GM12878 (cell line): Measurements from ENCODE around the gene SON. TPM values are rescaled to one million over a fixed set of nuclear protein-coding genes. Genes with fewer than 3 reads are reported as not detected.
A peak's percentile ranks its signal among the peaks of the same experiment; 100 is the strongest.

Experiments used
- ATAC-seq: fragments of 200-7000 bp; cut with Tn5 transposase; 3 replicates; pipeline ENCODE4 v1.9.1; 2020; ENCODE audit warnings: mild to moderate bottlenecking, moderate library complexity
- BruUV-seq: library from RNA; stranded (reverse); fragments of 400-500 nt; replicated peaks from 2 replicates; lab custom pipeline; 2021; lab: Mats Ljungman, UMichigan
- CTCF ChIA-PET: fragments of 300-600 bp; sonication (Branson Sonifier 250); formaldehyde crosslinking; extraction: SDS; loops from one replicate; lab custom pipeline; 2021; ENCODE audit warnings: inconsistent platforms; lab: Yijun Ruan, JAX
- POLR2A ChIA-PET: fragments of 350-600 bp; formaldehyde crosslinking; extraction: SDS; loops from one replicate; lab custom pipeline; 2021; ENCODE audit warnings: inconsistent platforms; lab: Charles Lee
- RAD21 ChIA-PET: fragments of 300-600 bp; sonication (Branson Sonifier 250); formaldehyde crosslinking; loops from one replicate; lab custom pipeline; 2023; ENCODE audit warnings: antibody characterized with exemption; ENCODE audit not compliant: unreplicated experiment; lab: Charles Lee
- SMC1A ChIA-PET: fragments of 300-600 bp; sonication (Branson Sonifier 250); formaldehyde crosslinking; loops from one replicate; lab custom pipeline; 2023; ENCODE audit not compliant: unreplicated experiment, uncharacterized antibody; lab: Charles Lee
- DNase-seq: peaks from one replicate; pipeline ENCODE4 v3.0.0-alpha.2; 2011; ENCODE audit warnings: low read depth, low spot score
- FAIRE-seq: peaks from 3 replicates; lab custom pipeline; 2011; peaks lifted over from hg19 to GRCh38; lab: Jason Lieb, UNC
- H2AFZ ChIP-seq: 2 replicates; pipeline ENCODE4 v1.6.0; 2011; ENCODE audit warnings: low read depth, low read length, control low read depth; ENCODE audit not compliant: control insufficient read depth
- H3K27ac ChIP-seq: 2 replicates; pipeline ENCODE4 v1.5.1; 2011; ENCODE audit warnings: control low read depth; ENCODE audit not compliant: control insufficient read depth, insufficient read depth
- H3K27me3 ChIP-seq, 2 experiments: replicated peaks in 1 of 2; 2 replicates each; pipeline versions ENCODE4 v1.6.0 to v1.6.1; 2011; ENCODE audit warnings: low read length in 1 of 2; ENCODE audit not compliant: control insufficient read depth in 2 of 2, insufficient read depth in 2 of 2
- H3K36me3 ChIP-seq, 2 experiments: 2 replicates each; pipeline ENCODE4 v1.5.1; 2011; ENCODE audit warnings: low read length in 1 of 2; ENCODE audit not compliant: control insufficient read depth in 2 of 2, insufficient read depth in 2 of 2
- H3K4me1 ChIP-seq: 2 replicates; pipeline ENCODE4 v1.6.1; 2011; ENCODE audit warnings: mild to moderate bottlenecking, low read length, moderate library complexity, mixed read lengths; ENCODE audit not compliant: control insufficient read depth, insufficient read depth
- H3K4me2 ChIP-seq: 2 replicates; pipeline ENCODE4 v1.6.0; 2011; ENCODE audit warnings: control low read depth; ENCODE audit not compliant: control insufficient read depth, insufficient read depth
- H3K4me3 ChIP-seq: fragments of 200-600 bp; sonication (generic); 2 replicates; pipeline ENCODE4 v1.5.1; 2016
- H3K79me2 ChIP-seq: 2 replicates; pipeline ENCODE4 v1.6.0; 2011; ENCODE audit warnings: low read length; ENCODE audit not compliant: control insufficient read depth, insufficient read depth
- H3K9ac ChIP-seq: 2 replicates; pipeline ENCODE4 v1.8.0; 2011; ENCODE audit warnings: low read length, control low read depth, mixed read lengths; ENCODE audit not compliant: control insufficient read depth, insufficient read depth
- H3K9me3 ChIP-seq: replicated peaks from 3 replicates; pipeline ENCODE4 v1.5.1; 2011; ENCODE audit warnings: mild to moderate bottlenecking, low read length; ENCODE audit not compliant: control insufficient read depth, insufficient read depth
- H4K20me1 ChIP-seq: 2 replicates; pipeline ENCODE4 v1.6.0; 2011; ENCODE audit not compliant: control insufficient read depth, insufficient read depth
- ASH2L ChIP-seq: fragments of 300-600, 200-600 bp; sonication (generic); IDR thresholded peaks from 2 replicates; pipeline ENCODE4 v1.6.1; 2017; ENCODE audit warnings: low read depth, mild to moderate bottlenecking, borderline replicate concordance
- CEBPB ChIP-seq, 2 experiments: fragments of 150-350 bp in 1 of 2; IDR thresholded peaks; 2 replicates each; pipeline ENCODE4 v1.6.1; 2012 to 2014; ENCODE audit warnings: low read depth in 2 of 2, low read length in 2 of 2, borderline replicate concordance in 1 of 2, inconsistent platforms in 1 of 2
- CTCF ChIP-seq, 3 experiments: IDR thresholded peaks in 2 of 3; conservative IDR thresholded peaks in 1 of 3; 2 replicates each; pipeline ENCODE4 v1.5.1; 2011; ENCODE audit warnings: low read depth in 3 of 3, low read length in 3 of 3, mild to moderate bottlenecking in 3 of 3, control low read depth in 2 of 3, moderate library complexity in 2 of 3, inconsistent platforms in 1 of 3, mixed read lengths in 1 of 3; ENCODE audit not compliant: control insufficient read depth in 2 of 3, insufficient read depth in 1 of 3; ENCODE audit errors: extremely low read depth in 1 of 3
- HDAC2 ChIP-seq: fragments of 200-600 bp; sonication (generic); IDR thresholded peaks from 2 replicates; pipeline ENCODE4 v1.6.1; 2017
- HSF1 ChIP-seq: fragments of 150-350 bp; IDR thresholded peaks from 2 replicates; pipeline ENCODE4 v1.6.1; 2014; ENCODE audit warnings: mild to moderate bottlenecking, low read depth, low read length
- KDM1A ChIP-seq: fragments of 200-600 bp; sonication (generic); IDR thresholded peaks from 2 replicates; pipeline ENCODE4 v1.6.1; 2016; ENCODE audit warnings: borderline replicate concordance
- MXI1 ChIP-seq: fragments of 150-350 bp; IDR thresholded peaks from 2 replicates; pipeline ENCODE4 v1.6.1; 2011; ENCODE audit warnings: low read depth, mild to moderate bottlenecking, inconsistent platforms, low read length, improper control_type of control experiment
- NKRF ChIP-seq: fragments of 450-650 bp; conservative IDR thresholded peaks from 2 replicates; pipeline ENCODE4 v1.6.1; 2017; ENCODE audit warnings: mild to moderate bottlenecking, moderate library complexity
- RB1 ChIP-seq: fragments of 450-650 bp; formaldehyde crosslinking; IDR thresholded peaks from 2 replicates; pipeline ENCODE4 v1.6.1; 2017; ENCODE audit warnings: mild to moderate bottlenecking, borderline replicate concordance
- RBBP5 ChIP-seq: fragments of 200-600 bp; sonication (generic); conservative IDR thresholded peaks from 2 replicates; pipeline ENCODE4 v1.6.1; 2016
- SMAD1 ChIP-seq: fragments of 450-650 bp; IDR thresholded peaks from 2 replicates; pipeline ENCODE4 v1.6.1; 2018; ENCODE audit warnings: mild to moderate bottlenecking, low read depth; ENCODE audit not compliant: partially characterized antibody
- YBX1 ChIP-seq: fragments of 450-650 bp; IDR thresholded peaks from 2 replicates; pipeline ENCODE4 v1.6.1; 2016; ENCODE audit warnings: antibody characterized with exemption
- ZBED1 ChIP-seq: IDR thresholded peaks from 2 replicates; pipeline ENCODE4 v1.6.1; 2016; ENCODE audit warnings: borderline replicate concordance
- ZNF217 ChIP-seq: fragments of 450-650 bp; IDR thresholded peaks from 2 replicates; pipeline ENCODE4 v1.6.1; 2017; ENCODE audit warnings: antibody characterized with exemption, mild to moderate bottlenecking
- WGBS: methylation state at CpG from one replicate; pipeline ENCODE4 v1.1.6; 2016; ENCODE audit warnings: low lambda C conversion rate; ENCODE audit not compliant: insufficient replicate concordance, insufficient coverage; ENCODE audit errors: missing lambda C conversion rate; 5-methylcytosine and 5-hydroxymethylcytosine counted together
- in situ Hi-C: fragments of 300-500 bp; cut with MboI; formaldehyde crosslinking; loops from 9 replicates; pipeline ENCODE4 v1.14.3; 2018; ENCODE audit warnings: mixed read lengths
- intact Hi-C: fragments of 100-400 bp; cut with micrococcal nuclease; formaldehyde crosslinking; loops from one replicate; pipeline ENCODE4 v1.14.2; 2022; ENCODE audit not compliant: unreplicated experiment
- polyA plus RNA-seq, 11 experiments: library from polyadenylated mRNA; depleted of rRNA in 4 of 11; unstranded in 6 of 11; stranded (reverse) in 5 of 11; fragments of >200 nt; fragmentation: Nextera tagmentation in 4 of 11; fragmentation: Illumina TruSeq in 1 of 11; extraction: Ambion mirVana in 4 of 11; extraction: Trizol in 1 of 11; gene quantifications; 1 replicate in 1 of 11; 2 replicates in 10 of 11; pipeline versions ENCODE4 v1.2.1 to v1.2.3, GENCODE V29; 2011 to 2016; ENCODE audit warnings: inconsistent platforms in 2 of 11, missing spikeins in 2 of 11, low read depth in 1 of 11
- total RNA-seq, 4 experiments: library from RNA; depleted of rRNA in 3 of 4; stranded (reverse); fragments of >200 nt in 3 of 4; fragmentation: Illumina TruSeq in 1 of 4; extraction: Trizol in 1 of 4; gene quantifications; 2 replicates each; pipeline versions ENCODE4 v1.2.1 to v1.2.3, GENCODE V29; 2013 to 2021

The SON gene
- total and polyA plus RNA-seq, 10 of the 15 experiments (the other 5 are each of a cell fraction or from before 2014, with no cell fraction given) = 95.7 to 788 (median 251) TPM

- TF ChIP-seq HDAC2 = no peak
These were observed 45.1 kb downstream of the SON start (continued) for GRCh38 chr21:33587792-33588484.

GRCh38 chr21:33588485-33589335 is 45.9 kb downstream of the SON start, which contains the start of gene DONSON:
DONSON (minus strand) TSS chr21:33588684; CDS start chr21:33588641, 43 bp downstream.
- DNase-seq (peak; percentile 31), FAIRE-seq (no peak), ATAC-seq (peak; percentile 96)
- H4K20me1 ChIP-seq = no peaks in the 10 kb centered on the region
- H2AFZ ChIP-seq = peak within 1 kb of the TSS; percentile 96
- WGBS = 2% methylated on average over 50 of the region's 78 CpGs
- intact Hi-C loops (loop anchor here (5.0 kb wide), 1 partner anchor 46 kb away; the partner anchor contains the start of genes GART and SON), in situ Hi-C loops (no loop called here)
- H3K79me2 ChIP-seq = peaks cover 28% of the 10 kb centered on the region
- SMC1A ChIA-PET = interaction anchor here (1.0 to 1.7 kb wide), 3 partner anchors 17 to 264 kb away, joined by 3 to 6 read pairs (median 3); partner anchors contain the start of gene IFNAR1
- H3K27ac ChIP-seq = peak within 1 kb of the TSS; percentile 82
- no peaks in the 10 kb centered on the region for H3K9me3 ChIP-seq
- no peaks in the 10 kb centered on the region for H3K27me3 ChIP-seq
- peaks cover 0 to 3% of the 10 kb centered on the region in 2 experiments; a peak in 2 of 4 replicates for H3K36me3 ChIP-seq
- H3K4me3 ChIP-seq = peak within 1 kb of the TSS; percentile 92
- CTCF ChIA-PET = interaction anchor here (0.5 to 7.8 kb wide), 5 partner anchors 15 to 67 kb away, joined by 3 to 68 read pairs (median 4); no protein-coding TSS in a partner anchor
- RAD21 ChIA-PET = interaction anchor here (0.8 to 2.5 kb wide), 8 partner anchors 10 to 392 kb away, joined by 3 to 15 read pairs (median 4); partner anchors contain the start of genes DNAJC28 and TMEM50B
- POLR2A ChIA-PET = interaction anchor here (0.9 to 1.4 kb wide), 8 partner anchors 9 to 109 kb away, joined by 3 to 4 read pairs (median 4); partner anchors contain the start of genes DNAJC28, SON and TMEM50B
- BruUV-seq = no TSS peak
- peak within 1 kb of the TSS; percentile 95 for H3K9ac ChIP-seq
- H3K4me1 ChIP-seq = no peaks in the 10 kb centered on the region
- H3K4me2 ChIP-seq = peak within 1 kb of the TSS; percentile 98
- TF ChIP-seq CTCF (IDR thresholded peaks at IDR 0.05 in 2 of 3, conservative IDR thresholded peaks at IDR 0.05 in 1 of 3; ENCODE audit: control insufficient read depth in 2 of 3, extremely low read depth in 1 of 3, insufficient read depth in 1 of 3, low read depth in 3 of 3, low read length in 3 of 3) (no peak), CEBPB (IDR thresholded peaks at IDR 0.05; ENCODE audit: borderline replicate concordance in 1 of 2, low read depth in 2 of 2, low read length in 2 of 2) (no peak), ZBED1 (no peak), NKRF (peak; percentile 90; the same call in 1 of the 2 replicates), HSF1 (0 out of 2 replicates have a peak, but pooled peaks have one; percentile 10), RB1 (peak; percentile 94), SMAD1 (no peak), RBBP5 (no peak), MXI1 (no peak), KDM1A (no peak), YBX1 (no peak), ASH2L (no peak), ZNF217 (no peak; the same call in 1 of the 2 replicates)
